Endothelial cell (in vitro differentiated cells): Measurements from ENCODE around the gene GRIP2. TPM values are rescaled to one million over a fixed set of nuclear protein-coding genes. Genes with fewer than 3 reads are reported as not detected.

Source experiments
- DNase-seq: peaks from one replicate; pipeline ENCODE4 v3.0.0; 2021; ENCODE audit warnings: low spot score
- H3K27ac Mint-ChIP-seq: one replicate; pipeline ENCODE4 v1.8.0; 2021; ENCODE audit warnings: mixed read lengths, inconsistent platforms; ENCODE audit not compliant: unreplicated experiment
- H3K27me3 Mint-ChIP-seq: one replicate; pipeline ENCODE4 v1.8.0; 2021; ENCODE audit warnings: mild to moderate bottlenecking, moderate library complexity, mixed read lengths, inconsistent platforms; ENCODE audit not compliant: unreplicated experiment
- H3K36me3 Mint-ChIP-seq: one replicate; pipeline ENCODE4 v1.8.0; 2021; ENCODE audit warnings: mild to moderate bottlenecking, low read depth, mixed read lengths, inconsistent platforms; ENCODE audit not compliant: unreplicated experiment
- H3K4me1 Mint-ChIP-seq: one replicate; pipeline ENCODE4 v1.8.0; 2021; ENCODE audit warnings: mild to moderate bottlenecking, mixed read lengths, inconsistent platforms; ENCODE audit not compliant: unreplicated experiment
- H3K4me3 Mint-ChIP-seq: one replicate; pipeline ENCODE4 v1.8.0; 2021; ENCODE audit warnings: mild to moderate bottlenecking, mixed read lengths, inconsistent platforms; ENCODE audit not compliant: unreplicated experiment
- H3K9me3 Mint-ChIP-seq: one replicate; pipeline ENCODE4 v1.8.0; 2021; ENCODE audit warnings: mixed read lengths, inconsistent platforms; ENCODE audit not compliant: unreplicated experiment
- CTCF ChIP-seq: fragments of 200-600 bp; sonication (generic); IDR thresholded peaks from one replicate; pipeline ENCODE4 v1.5.0; 2021; ENCODE audit warnings: antibody characterized with exemption; ENCODE audit not compliant: unreplicated experiment
- total RNA-seq: library from RNA; stranded (reverse); fragmentation: NEBNext Ultra II Directional; extraction: Animal tissue kit (Norgen Biotek cat#: 25700); gene quantifications from one replicate; pipeline ENCODE4 v1.2.1, GENCODE V29; 2021; ENCODE audit not compliant: unreplicated experiment

GRIP2 gene
- total RNA-seq, 1 donor from 2014 or later = 6.6 TPM

DNA sequence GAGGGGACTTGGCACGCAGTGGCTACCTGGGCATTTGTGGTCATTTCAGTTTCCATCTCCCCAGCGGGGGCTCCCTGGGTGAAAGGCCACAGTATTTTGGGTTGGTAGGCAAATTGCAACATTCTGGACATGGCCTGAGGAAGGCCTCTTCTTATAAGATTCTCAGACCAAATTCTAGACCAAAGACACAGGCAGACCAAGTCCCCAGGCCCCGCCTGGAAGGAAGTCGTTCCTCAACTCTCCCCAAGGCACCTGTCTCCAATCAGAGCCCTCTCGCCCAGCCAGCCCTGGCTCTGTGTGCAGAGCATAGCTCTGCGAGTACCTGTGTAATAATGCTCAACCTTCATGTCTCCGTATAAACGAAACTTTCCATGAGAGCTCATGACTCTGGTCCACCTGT is 53.1 kb downstream of the GRIP2 start:
- Mint-ChIP-seq H3K27me3 (peaks cover 5% of the 10 kb centered on the region), H3K36me3 (peaks cover 27% of the 10 kb centered on the region), H3K27ac (no peak overlapping the region), H3K4me1 (peaks cover 27% of the 10 kb centered on the region), H3K4me3 (no peak overlapping the region), H3K9me3 (no peaks in the 10 kb centered on the region)
- no peak for TF ChIP-seq CTCF
- DNase-seq = no peak

- no peak overlapping the region for H3K4me3 Mint-ChIP-seq
- H3K36me3 Mint-ChIP-seq = peaks cover 27% of the 10 kb centered on the region
- H3K27ac Mint-ChIP-seq = no peak overlapping the region
- no peak for DNase-seq
- TF ChIP-seq CTCF = no peak
- peaks cover 34% of the 10 kb centered on the region for H3K4me1 Mint-ChIP-seq
- H3K27me3 Mint-ChIP-seq = peaks cover 8% of the 10 kb centered on the region
- H3K9me3 Mint-ChIP-seq = no peaks in the 10 kb centered on the region
Observed at GRCh38 chr3:14486460-14486859, 53.7 kb downstream of the GRIP2 start.

DNA sequence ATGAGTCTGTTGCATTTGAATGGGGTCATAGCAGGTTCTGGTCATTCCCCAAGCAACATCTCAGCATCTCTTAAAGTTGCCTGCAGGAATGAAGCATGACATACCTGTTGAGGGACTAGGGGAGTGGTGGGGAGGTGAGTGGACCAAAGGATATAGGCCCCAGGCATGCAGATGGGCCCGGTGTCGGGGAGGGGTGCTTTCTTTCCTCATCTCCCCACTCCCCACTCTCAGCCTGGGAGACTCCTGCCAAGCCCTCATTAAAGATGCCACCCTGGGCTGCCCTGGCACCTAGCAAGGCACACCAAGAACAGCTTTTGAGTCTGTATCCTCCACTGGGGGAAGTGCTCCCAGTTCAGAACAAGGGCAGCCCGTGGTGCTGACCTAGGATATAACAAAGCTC is 54.2 kb downstream of the GRIP2 start:
- Mint-ChIP-seq H3K27ac (no peak overlapping the region), H3K27me3 (peaks cover 8% of the 10 kb centered on the region), H3K36me3 (peaks cover 29% of the 10 kb centered on the region), H3K4me1 (peaks cover 37% of the 10 kb centered on the region), H3K4me3 (no peak overlapping the region), H3K9me3 (no peaks in the 10 kb centered on the region)
- no peak for TF ChIP-seq CTCF
- DNase-seq = no peak

- DNase-seq = no peak
- Mint-ChIP-seq H3K4me3 (no peak overlapping the region), H3K27me3 (peaks cover 3% of the 10 kb centered on the region), H3K9me3 (no peaks in the 10 kb centered on the region), H3K27ac (no peak overlapping the region), H3K36me3 (peaks cover 25% of the 10 kb centered on the region), H3K4me1 (peaks cover 39% of the 10 kb centered on the region)
- no peak for TF ChIP-seq CTCF
Observed at GRCh38 chr3:14484741-14485140, 55.4 kb downstream of the GRIP2 start.

DNA sequence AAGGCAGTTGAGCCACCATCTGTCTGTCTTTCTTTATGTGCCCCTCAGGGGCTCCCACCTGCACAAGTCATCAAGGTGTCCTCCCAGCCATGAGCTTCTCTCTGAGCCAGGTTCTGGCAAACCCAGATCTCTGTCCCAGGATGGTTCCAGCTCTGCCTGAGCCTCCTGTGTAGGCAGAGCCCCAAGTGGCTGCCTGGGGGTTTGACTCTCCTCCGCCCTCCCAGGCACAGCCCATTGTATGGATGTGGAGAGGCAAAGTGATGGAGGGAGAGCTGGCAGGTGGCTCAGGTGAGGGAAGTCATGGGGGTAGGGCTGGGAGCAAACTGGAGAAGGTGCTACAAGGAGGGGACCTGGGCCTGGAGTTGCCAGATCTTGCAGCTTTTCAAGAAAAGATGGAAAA is 56.9 kb downstream of the GRIP2 start:
- peaks cover 39% of the 10 kb centered on the region for H3K4me1 Mint-ChIP-seq
- DNase-seq = no peak
- no peak for TF ChIP-seq CTCF
- peaks cover 6% of the 10 kb centered on the region for H3K27me3 Mint-ChIP-seq
- peaks cover 31% of the 10 kb centered on the region for H3K36me3 Mint-ChIP-seq
- H3K9me3 Mint-ChIP-seq = no peaks in the 10 kb centered on the region
- no peak overlapping the region for H3K4me3 Mint-ChIP-seq
- H3K27ac Mint-ChIP-seq = no peak overlapping the region
